ENCODE data around the gene BTF3L4. TPM values are rescaled to one million over a fixed set of nuclear protein-coding genes. Genes with fewer than 3 reads are reported as not detected.
A peak's percentile ranks its signal among the peaks of the same experiment; 100 is the strongest.

BTF3L4 gene
- 10 to 100 TPM; 42.9 to 58.1 (median 51.1) TPM for total RNA-seq
- 10 to 100 TPM; 22.2 to 30.0 (median 27.3) TPM for polyA plus RNA-seq

DNA sequence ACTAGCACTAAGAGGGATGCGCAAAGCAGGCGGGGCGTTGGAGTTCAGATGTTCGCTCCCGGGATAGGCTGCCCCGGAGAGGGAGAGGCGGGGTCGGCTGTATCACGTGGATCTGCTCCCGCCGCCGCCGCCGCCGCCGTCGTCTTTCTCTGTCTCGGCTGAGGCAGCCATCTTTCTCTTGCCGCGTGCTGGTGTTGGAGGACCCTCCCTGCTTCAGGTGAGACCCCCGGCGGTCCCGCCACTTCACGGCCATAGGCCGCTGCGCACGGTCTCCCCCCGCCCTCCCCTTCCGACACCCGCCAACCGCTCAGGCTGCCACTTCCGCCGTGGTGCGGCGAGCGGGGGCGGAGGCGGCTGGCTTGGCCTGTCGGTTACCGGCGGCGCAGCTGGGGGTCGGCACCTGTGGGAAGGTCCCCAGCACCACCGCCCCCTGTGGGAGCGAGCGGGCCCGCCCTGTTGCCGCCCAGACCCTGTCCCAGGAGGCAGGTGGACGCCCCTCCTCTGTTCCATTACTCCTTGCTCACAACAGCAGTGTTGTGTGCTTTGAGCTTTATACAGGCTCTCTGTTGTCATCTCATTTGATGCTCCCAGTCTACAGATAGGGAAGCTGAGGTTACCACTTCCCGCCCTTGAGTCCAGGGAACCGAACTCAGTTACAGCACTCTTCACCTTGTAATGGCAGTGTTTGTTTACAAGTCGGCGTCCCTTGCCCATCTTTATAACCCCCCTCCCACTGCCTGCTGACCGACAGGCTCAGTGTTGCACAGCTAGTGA lies at the start of gene BTF3L4:
TSS of gene BTF3L4 (plus strand) at position 133 of the 774 bp plus-strand sequence. CDS start 3,553 bp downstream, outside the sequence.
- intact Hi-C loops (cut with DNase I): loop anchor here (5.0 to 10.0 kb wide), 2 partner anchors 86 to 238 kb away; partner anchors contain the start of gene ZFYVE9
- no peaks in the 10 kb centered on the region for H3K9me3 ChIP-seq
- H3K4me3 ChIP-seq: peak within 1 kb of the TSS; percentile 77 to 96 (median 83)
- H3K27me3 ChIP-seq: no peaks in the 10 kb centered on the region
- TF ChIP-seq POLR2AphosphoS5 (IDR thresholded peaks at IDR 0.05) (peak; percentile 68 to 94 (median 78)), CTCF (IDR thresholded peaks at IDR 0.05) (no peak), POLR2A (IDR thresholded peaks at IDR 0.05) (peak; percentile 25 to 69), EP300 (IDR thresholded peaks at IDR 0.05) (no peak)
- H3K36me3 ChIP-seq: peaks cover 3 to 24% (median 12%) of the 10 kb centered on the region in 4 donors
- peak; percentile 98 for DNase-seq
- peaks cover 0 to 46% (median 33%) of the 10 kb centered on the region in 4 donors for H3K4me1 ChIP-seq
- WGBS, 2 donors: 0% methylated on average over 54 of the region's 54 CpGs
- peak within 1 kb of the TSS; percentile 88 to 94 (median 88) for H3K27ac ChIP-seq

- Histone ChIP-seq H3K4me3 (no peak overlapping the region), H3K36me3 (no peaks in the 10 kb centered on the region), H3K9me3 (no peaks in the 10 kb centered on the region), H3K27me3 (no peaks in the 10 kb centered on the region), H3K27ac (no peak overlapping the region), H3K4me1 (peaks cover 0 to 7% (median 0%) of the 10 kb centered on the region in 4 donors)
- WGBS, 2 donors: 12 to 48% methylated on average over 5 of the region's 5 CpGs
- no peak for TF ChIP-seq CTCF (IDR thresholded peaks at IDR 0.05)
- TF ChIP-seq POLR2A (IDR thresholded peaks at IDR 0.05): no peak
- no peak for TF ChIP-seq EP300 (IDR thresholded peaks at IDR 0.05)
- TF ChIP-seq POLR2AphosphoS5 (IDR thresholded peaks at IDR 0.05): no peak
- intact Hi-C loops (cut with DNase I): no loop called here
- DNase-seq: no peak
Observed at GRCh38 chr1:52007215-52008002, 48.7 kb upstream of the BTF3L4 start.

DNA sequence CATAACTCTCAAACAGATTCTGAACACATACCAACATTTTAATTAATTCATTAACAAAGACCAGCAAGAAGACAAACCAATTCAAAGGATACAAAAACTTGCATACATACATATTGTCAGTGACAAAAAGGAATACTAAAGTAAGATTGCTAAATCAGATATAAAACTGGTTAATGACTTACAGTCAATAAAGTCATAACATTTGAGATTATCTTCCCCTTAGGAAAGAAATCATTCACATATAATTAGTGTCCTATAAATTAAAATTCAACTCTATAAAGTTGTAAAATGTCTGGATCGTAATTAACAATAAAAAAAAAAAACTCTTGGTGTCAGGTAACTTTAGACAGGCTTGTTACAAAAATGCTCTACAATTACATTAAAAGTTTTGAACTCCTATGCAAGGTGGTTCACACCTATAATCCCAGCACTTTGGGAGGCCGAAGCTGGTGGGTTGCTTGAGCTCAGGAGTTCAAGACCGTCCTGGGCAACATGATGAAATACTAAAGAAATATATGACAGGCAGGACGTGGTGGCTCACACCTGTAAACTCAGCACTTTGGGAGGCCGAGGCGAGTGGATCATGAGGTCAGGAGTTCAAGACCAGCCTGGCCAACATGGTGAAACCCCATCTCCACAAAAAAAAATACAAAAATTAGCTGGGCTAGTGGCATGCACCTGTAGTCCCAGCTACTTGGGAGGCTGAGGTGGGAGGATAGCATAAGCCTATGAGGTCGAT lies 47.9 kb upstream of the BTF3L4 start:
- no peak overlapping the region for H3K27ac ChIP-seq

More for the DNA sequence above, 47.9 kb upstream of the BTF3L4 start:
- intact Hi-C loops (cut with DNase I): no loop called here
- DNase-seq: no peak
- no peak for TF ChIP-seq POLR2A (IDR thresholded peaks at IDR 0.05)
- no peak for TF ChIP-seq EP300 (IDR thresholded peaks at IDR 0.05)
- no peak for TF ChIP-seq CTCF (IDR thresholded peaks at IDR 0.05)
- TF ChIP-seq POLR2AphosphoS5 (IDR thresholded peaks at IDR 0.05): no peak
- no peaks in the 10 kb centered on the region for H3K36me3 ChIP-seq
- H3K4me1 ChIP-seq: peaks cover 0 to 7% (median 0%) of the 10 kb centered on the region in 4 donors
- WGBS, 2 donors: 26 to 72% methylated on average over 7 of the region's 7 CpGs
- H3K9me3 ChIP-seq: no peaks in the 10 kb centered on the region
- no peak overlapping the region for H3K4me3 ChIP-seq
- no peaks in the 10 kb centered on the region for H3K27me3 ChIP-seq
